ENCODE measurements around the gene ARHGAP21. TPM values are rescaled to one million over a fixed set of nuclear protein-coding genes. Genes with fewer than 3 reads are reported as not detected.

Gene ARHGAP21
- total RNA-seq, 1 donor from 2014 or later = 80.6 TPM

DNA sequence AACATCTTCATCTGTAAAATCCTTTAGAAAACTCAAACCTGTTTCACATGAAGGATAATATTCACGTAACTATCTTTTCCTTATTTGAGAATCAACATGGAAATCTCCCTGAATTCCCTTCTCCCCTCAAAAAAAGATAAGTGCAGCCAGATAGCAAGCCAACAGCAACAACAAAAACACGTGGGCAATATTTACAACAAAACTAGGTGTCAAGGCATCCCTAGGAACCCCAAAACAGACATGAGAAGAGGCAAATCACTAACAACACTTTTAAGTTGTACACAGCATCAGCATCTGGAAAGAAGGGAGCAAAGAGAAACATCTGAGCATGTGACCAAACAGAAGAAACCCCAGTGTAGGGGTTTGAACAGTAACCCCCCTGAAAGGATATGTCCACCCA is 12.2 kb downstream of the ARHGAP21 start:
- DNase-seq (ENCODE audit: low read depth) = no peak
- Histone ChIP-seq H3K36me3 (ENCODE audit: control insufficient read depth, insufficient read depth, low read length) (no peaks in the 10 kb centered on the region), H3K4me3 (ENCODE audit: low read depth, low read length) (no peak overlapping the region), H3K27me3 (ENCODE audit: control insufficient read depth, insufficient read depth, low read length) (no peaks in the 10 kb centered on the region)
- TF ChIP-seq CTCF (IDR thresholded peaks at IDR 0.05; ENCODE audit: insufficient read depth, low read length, severe bottlenecking) = no peak
- FAIRE-seq = no peak

- Histone ChIP-seq H3K36me3 (ENCODE audit: control insufficient read depth, insufficient read depth, low read length) (no peaks in the 10 kb centered on the region), H3K27me3 (ENCODE audit: control insufficient read depth, insufficient read depth, low read length) (no peaks in the 10 kb centered on the region), H3K4me3 (ENCODE audit: low read depth, low read length) (no peak overlapping the region)
- TF ChIP-seq CTCF (IDR thresholded peaks at IDR 0.05; ENCODE audit: insufficient read depth, low read length, severe bottlenecking) = no peak
- DNase-seq (ENCODE audit: low read depth) (no peak), FAIRE-seq (no peak)
Measured at GRCh38 chr10:24708081-24708480, 15.6 kb downstream of the ARHGAP21 start.

GRCh38 chr10:24707445-24707844 is 16.2 kb downstream of the ARHGAP21 start:
- FAIRE-seq (no peak), DNase-seq (ENCODE audit: low read depth) (peak; percentile 79)
- H3K36me3 ChIP-seq (ENCODE audit: control insufficient read depth, insufficient read depth, low read length) = no peaks in the 10 kb centered on the region
- no peaks in the 10 kb centered on the region for H3K27me3 ChIP-seq (ENCODE audit: control insufficient read depth, insufficient read depth, low read length)
- TF ChIP-seq CTCF (IDR thresholded peaks at IDR 0.05; ENCODE audit: insufficient read depth, low read length, severe bottlenecking) = no peak
- H3K4me3 ChIP-seq (ENCODE audit: low read depth, low read length) = no peak overlapping the region

GRCh38 chr10:24706479-24707118 is 17.1 kb downstream of the ARHGAP21 start:
- no peaks in the 10 kb centered on the region for H3K27me3 ChIP-seq (ENCODE audit: control insufficient read depth, insufficient read depth, low read length)
- no peaks in the 10 kb centered on the region for H3K36me3 ChIP-seq (ENCODE audit: control insufficient read depth, insufficient read depth, low read length)
- no peak for TF ChIP-seq CTCF (IDR thresholded peaks at IDR 0.05; ENCODE audit: insufficient read depth, low read length, severe bottlenecking)
- no peak overlapping the region for H3K4me3 ChIP-seq (ENCODE audit: low read depth, low read length)
- no peak for FAIRE-seq
- peak; percentile 97 for DNase-seq (ENCODE audit: low read depth)

- no peaks in the 10 kb centered on the region for H3K36me3 ChIP-seq (ENCODE audit: control insufficient read depth, insufficient read depth, low read length)
- FAIRE-seq (no peak), DNase-seq (ENCODE audit: low read depth) (no peak)
- TF ChIP-seq CTCF (IDR thresholded peaks at IDR 0.05; ENCODE audit: insufficient read depth, low read length, severe bottlenecking) = no peak
- H3K27me3 ChIP-seq (ENCODE audit: control insufficient read depth, insufficient read depth, low read length) = no peaks in the 10 kb centered on the region
- no peak overlapping the region for H3K4me3 ChIP-seq (ENCODE audit: low read depth, low read length)
Measured at GRCh38 chr10:24703700-24704099, 20.0 kb downstream of the ARHGAP21 start.

DNA sequence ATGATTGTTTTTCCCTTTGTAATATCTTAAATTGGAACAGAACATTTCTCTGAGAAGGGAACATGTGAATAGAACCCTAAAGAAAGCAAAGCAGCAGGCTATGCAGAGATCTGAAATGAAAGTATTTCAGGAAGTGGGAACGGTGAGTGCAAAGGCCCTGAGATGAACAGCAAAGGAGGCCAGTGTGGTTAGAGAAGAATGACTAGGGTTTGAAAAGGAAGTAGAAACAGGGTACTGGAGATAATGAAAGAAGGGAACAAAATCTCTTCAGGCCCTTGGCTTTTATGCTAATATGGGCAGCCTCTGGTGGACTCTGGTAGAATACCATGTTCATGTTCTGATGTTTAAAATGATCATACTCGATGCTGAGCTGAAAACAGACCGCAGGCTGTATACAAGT is 22.2 kb downstream of the ARHGAP21 start:
- TF ChIP-seq CTCF (IDR thresholded peaks at IDR 0.05; ENCODE audit: insufficient read depth, low read length, severe bottlenecking) = no peak
- DNase-seq (ENCODE audit: low read depth) (no peak), FAIRE-seq (no peak)

More for the DNA sequence above, 22.2 kb downstream of the ARHGAP21 start:
- no peak overlapping the region for H3K4me3 ChIP-seq (ENCODE audit: low read depth, low read length)
- no peaks in the 10 kb centered on the region for H3K36me3 ChIP-seq (ENCODE audit: control insufficient read depth, insufficient read depth, low read length)
- H3K27me3 ChIP-seq (ENCODE audit: control insufficient read depth, insufficient read depth, low read length) = no peaks in the 10 kb centered on the region

Measured in bronchial epithelial cell (primary cell).